ENCODE results near the gene EPHB2. TPM values are rescaled to one million over a fixed set of nuclear protein-coding genes. Genes with fewer than 3 reads are reported as not detected.

EPHB2 gene
- total and polyA plus RNA-seq, 2 experiments from 2014 or later, result 1.0 to 5.1 TPM

DNA sequence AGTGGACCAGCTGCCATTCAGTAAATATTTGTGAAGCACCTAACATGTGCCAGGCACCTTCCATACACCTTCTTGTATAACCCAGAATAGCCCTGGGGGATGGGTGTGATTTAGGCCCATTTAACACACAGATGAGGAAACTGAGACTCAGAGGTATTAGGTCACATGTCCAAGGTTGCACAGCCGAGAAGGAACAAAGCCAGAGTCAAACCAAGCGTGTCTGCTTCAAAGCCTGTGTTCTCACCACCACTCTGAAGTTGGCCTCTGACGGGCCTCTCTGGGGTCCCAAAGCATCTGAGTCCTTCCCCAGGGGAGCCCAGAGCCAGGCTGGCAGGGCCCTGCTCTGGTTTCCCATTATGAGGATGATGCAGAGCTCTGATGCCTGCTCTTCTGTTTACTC, 196.9 kb downstream of the EPHB2 start:
- no peak overlapping the region for H3K9ac ChIP-seq
- in situ Hi-C loops (cut with MboI), result no loop called here
- no peak overlapping the region for H3K27ac ChIP-seq
- TF ChIP-seq EZH2 (IDR thresholded peaks at IDR 0.05; ENCODE audit: insufficient read depth, poor library complexity, severe bottlenecking), result no peak
- no peak for TF ChIP-seq EZH2phosphoT487 (IDR thresholded peaks at IDR 0.05; ENCODE audit: insufficient read depth, low read depth)
- H3F3A ChIP-seq (ENCODE audit: insufficient read depth), result peaks cover 5% of the 10 kb centered on the region; the same call in 1 of the 2 replicates
- no peaks in the 10 kb centered on the region for H3K27me3 ChIP-seq (replicated peaks; ENCODE audit: insufficient read depth)
- H4K20me1 ChIP-seq (ENCODE audit: insufficient read depth), result no peaks in the 10 kb centered on the region
- H3K4me1 ChIP-seq (ENCODE audit: insufficient read depth), result peaks cover 6% of the 10 kb centered on the region; the same call in 1 of the 2 replicates
- no peak overlapping the region for H3K4me3 ChIP-seq
- no peak overlapping the region for H2AFZ ChIP-seq
- WGBS, 2 experiments (ENCODE audit: low coverage in 1 of 2, low lambda C conversion rate in 2 of 2, missing lambda C conversion rate in 2 of 2), result 79 to 82% methylated on average over 3 of the region's 3 CpGs
- DNase-seq, result no peak
- H3K36me3 ChIP-seq (ENCODE audit: low read depth), result no peaks in the 10 kb centered on the region
- no peak overlapping the region for H3K4me2 ChIP-seq (ENCODE audit: unreplicated experiment)
- no peaks in the 10 kb centered on the region for H3K79me2 ChIP-seq (ENCODE audit: insufficient read depth)
- no peaks in the 10 kb centered on the region for H3K9me3 ChIP-seq (ENCODE audit: low read depth)
- H3K9me2 ChIP-seq (ENCODE audit: insufficient read depth), result no peaks in the 10 kb centered on the region

DNA sequence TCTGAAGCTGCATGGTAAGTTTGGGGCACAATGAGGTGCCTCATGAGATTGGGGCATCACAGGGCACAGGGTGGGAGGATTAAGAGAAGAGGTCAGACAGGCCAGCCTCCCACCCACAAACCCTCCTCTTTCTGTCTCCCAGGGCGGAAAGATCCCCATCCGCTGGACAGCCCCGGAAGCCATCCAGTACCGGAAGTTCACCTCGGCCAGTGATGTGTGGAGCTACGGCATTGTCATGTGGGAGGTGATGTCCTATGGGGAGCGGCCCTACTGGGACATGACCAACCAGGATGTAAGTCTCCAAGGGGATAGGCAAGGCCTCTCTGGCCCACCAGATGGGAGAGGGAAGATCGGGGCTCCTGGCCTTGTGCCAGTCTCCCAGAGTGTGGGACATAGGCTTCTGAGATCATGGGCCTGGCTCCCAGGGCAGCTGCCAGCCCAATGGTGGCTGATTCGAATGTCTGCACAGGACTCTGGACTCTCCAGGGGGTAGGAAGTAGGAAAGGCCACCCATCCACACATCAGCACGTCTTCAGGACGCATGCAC, 198.3 kb downstream of the EPHB2 start:
- no peak overlapping the region for H3K27ac ChIP-seq
- H3K4me2 ChIP-seq (ENCODE audit: unreplicated experiment), result no peak overlapping the region
- TF ChIP-seq EZH2 (IDR thresholded peaks at IDR 0.05; ENCODE audit: insufficient read depth, poor library complexity, severe bottlenecking) (no peak), EZH2phosphoT487 (IDR thresholded peaks at IDR 0.05; ENCODE audit: insufficient read depth, low read depth) (no peak)
- H3K27me3 ChIP-seq (replicated peaks; ENCODE audit: insufficient read depth), result no peaks in the 10 kb centered on the region
- in situ Hi-C loops (cut with MboI), result no loop called here
- no peaks in the 10 kb centered on the region for H3K9me2 ChIP-seq (ENCODE audit: insufficient read depth)
- H4K20me1 ChIP-seq (ENCODE audit: insufficient read depth), result no peaks in the 10 kb centered on the region
- no peak overlapping the region for H3K4me3 ChIP-seq
- WGBS, 2 experiments (ENCODE audit: low coverage in 1 of 2, low lambda C conversion rate in 2 of 2, missing lambda C conversion rate in 2 of 2), result 91 to 92% methylated on average over 11 of the region's 11 CpGs
- no peak overlapping the region for H3K9ac ChIP-seq
- no peaks in the 10 kb centered on the region for H3K4me1 ChIP-seq (ENCODE audit: insufficient read depth)
- DNase-seq, result no peak
- H3F3A ChIP-seq (ENCODE audit: insufficient read depth), result no peaks in the 10 kb centered on the region
- H2AFZ ChIP-seq, result no peak overlapping the region
- H3K79me2 ChIP-seq (ENCODE audit: insufficient read depth), result no peaks in the 10 kb centered on the region
- H3K36me3 ChIP-seq (ENCODE audit: low read depth), result no peaks in the 10 kb centered on the region
- H3K9me3 ChIP-seq (ENCODE audit: low read depth), result no peaks in the 10 kb centered on the region

DNA sequence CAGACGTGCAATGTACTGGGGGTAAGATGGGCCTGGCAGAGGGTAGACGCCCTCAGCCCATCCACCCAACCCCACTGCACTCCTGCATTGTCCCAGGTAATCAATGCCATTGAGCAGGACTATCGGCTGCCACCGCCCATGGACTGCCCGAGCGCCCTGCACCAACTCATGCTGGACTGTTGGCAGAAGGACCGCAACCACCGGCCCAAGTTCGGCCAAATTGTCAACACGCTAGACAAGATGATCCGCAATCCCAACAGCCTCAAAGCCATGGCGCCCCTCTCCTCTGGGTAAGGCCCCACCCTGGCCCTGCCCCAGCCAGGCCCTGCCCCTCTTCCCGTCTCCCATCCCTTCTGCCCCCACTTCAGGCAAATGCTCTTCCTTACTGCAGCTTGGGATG, 199.6 kb downstream of the EPHB2 start:
- no peaks in the 10 kb centered on the region for H3K9me2 ChIP-seq (ENCODE audit: insufficient read depth)
- H3K4me1 ChIP-seq (ENCODE audit: insufficient read depth), result no peaks in the 10 kb centered on the region
- H4K20me1 ChIP-seq (ENCODE audit: insufficient read depth), result no peaks in the 10 kb centered on the region
- no peaks in the 10 kb centered on the region for H3K79me2 ChIP-seq (ENCODE audit: insufficient read depth)
- no peaks in the 10 kb centered on the region for H3F3A ChIP-seq (ENCODE audit: insufficient read depth)
- no peak overlapping the region for H3K9ac ChIP-seq
- no peaks in the 10 kb centered on the region for H3K9me3 ChIP-seq (ENCODE audit: low read depth)
- H2AFZ ChIP-seq, result no peak overlapping the region
- H3K27me3 ChIP-seq (replicated peaks; ENCODE audit: insufficient read depth), result no peaks in the 10 kb centered on the region
- no peak overlapping the region for H3K27ac ChIP-seq
- H3K36me3 ChIP-seq (ENCODE audit: low read depth), result no peaks in the 10 kb centered on the region
- DNase-seq, result no peak
- TF ChIP-seq EZH2 (IDR thresholded peaks at IDR 0.05; ENCODE audit: insufficient read depth, poor library complexity, severe bottlenecking), result no peak
- TF ChIP-seq EZH2phosphoT487 (IDR thresholded peaks at IDR 0.05; ENCODE audit: insufficient read depth, low read depth), result no peak
- WGBS, 2 experiments (ENCODE audit: low coverage in 1 of 2, low lambda C conversion rate in 2 of 2, missing lambda C conversion rate in 2 of 2), result 88 to 90% methylated on average over 12 to 13 of the region's 13 CpGs
- no peak overlapping the region for H3K4me2 ChIP-seq (ENCODE audit: unreplicated experiment)
- H3K4me3 ChIP-seq, result no peak overlapping the region
- in situ Hi-C loops (cut with MboI), result no loop called here

DNA sequence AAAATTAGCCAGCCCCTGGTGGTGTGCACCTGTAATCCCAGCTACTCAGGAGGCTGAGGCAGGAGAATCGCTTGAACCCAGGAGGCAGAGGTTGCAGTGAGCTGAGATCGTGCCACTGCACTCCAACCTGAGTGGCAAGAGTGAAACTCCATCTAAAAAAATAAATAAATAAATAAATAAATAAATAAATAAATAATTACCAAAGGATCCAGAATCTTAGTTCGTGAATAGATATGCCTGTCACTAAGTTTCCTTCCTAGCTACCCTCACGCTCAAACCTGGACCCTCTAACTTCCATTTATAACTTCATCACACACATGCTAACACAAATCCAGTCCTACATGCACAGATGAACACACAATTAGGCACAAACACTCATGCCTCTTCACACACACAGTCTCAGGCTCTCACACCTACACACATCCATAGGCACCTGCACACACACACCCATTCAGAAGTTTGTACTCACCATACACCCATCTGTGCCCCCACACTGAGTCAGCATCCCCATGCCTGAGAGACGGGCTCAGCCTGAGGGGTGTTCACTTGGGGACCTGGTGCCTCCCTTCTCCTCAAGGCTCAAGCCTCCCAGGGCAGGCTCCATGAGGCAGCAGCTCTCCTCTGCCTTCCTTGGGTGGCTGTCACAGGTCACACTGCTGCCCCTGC, 200.5 kb downstream of the EPHB2 start:
- no peaks in the 10 kb centered on the region for H3K9me2 ChIP-seq (ENCODE audit: insufficient read depth)
- no peaks in the 10 kb centered on the region for H3F3A ChIP-seq (ENCODE audit: insufficient read depth)
- H3K36me3 ChIP-seq (ENCODE audit: low read depth), result no peaks in the 10 kb centered on the region
- TF ChIP-seq EZH2 (IDR thresholded peaks at IDR 0.05; ENCODE audit: insufficient read depth, poor library complexity, severe bottlenecking) (no peak), EZH2phosphoT487 (IDR thresholded peaks at IDR 0.05; ENCODE audit: insufficient read depth, low read depth) (no peak)
- no peak overlapping the region for H3K9ac ChIP-seq
- H3K4me3 ChIP-seq, result no peak overlapping the region
- in situ Hi-C loops (cut with MboI), result no loop called here
- no peaks in the 10 kb centered on the region for H3K9me3 ChIP-seq (ENCODE audit: low read depth)
- 93 to 97% methylated on average over 5 of the region's 5 CpGs for WGBS, 2 experiments (ENCODE audit: low coverage in 1 of 2, low lambda C conversion rate in 2 of 2, missing lambda C conversion rate in 2 of 2)
- no peak overlapping the region for H2AFZ ChIP-seq
- no peaks in the 10 kb centered on the region for H3K79me2 ChIP-seq (ENCODE audit: insufficient read depth)
- DNase-seq, result no peak
- H3K27ac ChIP-seq, result no peak overlapping the region
- no peaks in the 10 kb centered on the region for H4K20me1 ChIP-seq (ENCODE audit: insufficient read depth)
- H3K27me3 ChIP-seq (replicated peaks; ENCODE audit: insufficient read depth), result no peaks in the 10 kb centered on the region
- no peaks in the 10 kb centered on the region for H3K4me1 ChIP-seq (ENCODE audit: insufficient read depth)
- no peak overlapping the region for H3K4me2 ChIP-seq (ENCODE audit: unreplicated experiment)

All from GM23248 (cell line).